Measurements from ENCODE around the gene FBXL13.
"Not testable (repeated sequence)": the region's sequence is repeated elsewhere in the genome, so short reads cannot be mapped to it uniquely, and the experiment has no call there.

DNA sequence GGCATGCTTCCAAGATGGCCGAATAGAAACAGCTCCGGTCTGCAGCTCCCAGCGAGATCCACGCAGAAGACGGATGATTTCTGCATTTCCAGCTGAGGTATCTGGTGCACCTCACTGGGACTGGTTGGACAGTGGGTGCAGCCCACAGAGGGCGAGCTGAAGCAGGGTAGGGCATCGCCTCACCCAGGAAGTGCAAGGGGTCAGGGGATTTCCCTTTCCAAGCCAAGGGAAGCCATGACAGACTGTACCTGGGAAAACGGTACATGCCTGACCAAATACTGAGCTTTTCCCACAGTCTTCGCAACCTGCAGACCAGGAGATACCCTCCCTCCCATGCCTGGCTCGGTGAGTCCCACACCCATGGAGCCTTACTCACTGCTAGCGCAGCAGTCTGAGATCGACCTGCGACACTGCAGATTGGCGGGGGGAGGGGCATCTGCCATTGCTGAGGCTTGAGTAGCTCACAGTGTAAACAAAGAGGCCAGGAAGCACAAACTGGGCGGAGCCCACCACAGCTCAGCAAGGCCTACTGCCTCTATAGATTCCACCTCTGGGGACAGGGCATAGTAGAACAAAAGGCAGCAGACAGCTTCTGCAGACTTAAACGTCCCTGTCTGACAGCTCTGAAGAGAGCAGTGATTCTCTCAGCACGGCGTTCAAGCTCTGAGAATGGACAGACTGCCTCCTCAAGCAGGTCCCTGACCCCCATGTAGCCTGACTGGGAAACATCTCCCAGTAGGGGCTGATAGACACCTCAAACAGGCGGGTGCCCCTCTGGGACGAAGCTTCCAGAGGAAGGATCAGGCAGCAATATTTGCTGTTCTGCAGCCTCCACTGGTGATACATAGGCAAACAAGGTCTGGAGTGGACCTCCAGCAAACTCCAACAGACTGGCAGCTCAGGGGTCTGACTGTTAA, 36.5 kb downstream of the FBXL13 start:
- TF ChIP-seq, protein P1, sequence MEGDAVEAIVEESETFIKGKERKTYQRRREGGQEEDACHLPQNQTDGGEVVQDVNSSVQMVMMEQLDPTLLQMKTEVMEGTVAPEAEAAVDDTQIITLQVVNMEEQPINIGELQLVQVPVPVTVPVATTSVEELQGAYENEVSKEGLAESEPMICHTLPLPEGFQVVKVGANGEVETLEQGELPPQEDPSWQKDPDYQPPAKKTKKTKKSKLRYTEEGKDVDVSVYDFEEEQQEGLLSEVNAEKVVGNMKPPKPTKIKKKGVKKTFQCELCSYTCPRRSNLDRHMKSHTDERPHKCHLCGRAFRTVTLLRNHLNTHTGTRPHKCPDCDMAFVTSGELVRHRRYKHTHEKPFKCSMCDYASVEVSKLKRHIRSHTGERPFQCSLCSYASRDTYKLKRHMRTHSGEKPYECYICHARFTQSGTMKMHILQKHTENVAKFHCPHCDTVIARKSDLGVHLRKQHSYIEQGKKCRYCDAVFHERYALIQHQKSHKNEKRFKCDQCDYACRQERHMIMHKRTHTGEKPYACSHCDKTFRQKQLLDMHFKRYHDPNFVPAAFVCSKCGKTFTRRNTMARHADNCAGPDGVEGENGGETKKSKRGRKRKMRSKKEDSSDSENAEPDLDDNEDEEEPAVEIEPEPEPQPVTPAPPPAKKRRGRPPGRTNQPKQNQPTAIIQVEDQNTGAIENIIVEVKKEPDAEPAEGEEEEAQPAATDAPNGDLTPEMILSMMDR (IDR thresholded peaks at IDR 0.05): not testable (repeated sequence)
- peak in 1 of 3 donors; percentile 13 for TF ChIP-seq POLR2A (IDR thresholded peaks at IDR 0.05)
